ENCODE measurements around the gene FAM149A.

FAM149A gene

GRCh38 chr4:186078981-186079638 lies 25.4 kb upstream of the FAM149A start:
- H3K9me2 ChIP-seq (replicated peaks; ENCODE audit: insufficient read depth, low read length), result no peaks in the 10 kb centered on the region
- no peaks in the 10 kb centered on the region for H3K27me3 ChIP-seq (ENCODE audit: low read length)
- H3K4me3 ChIP-seq (ENCODE audit: insufficient read depth, low read length, poor library complexity, severe bottlenecking), result no peak overlapping the region
- TF ChIP-seq CTCF (IDR thresholded peaks at IDR 0.05; ENCODE audit: insufficient read depth, low read length, poor library complexity, severe bottlenecking) (no peak), EZH2phosphoT487 (conservative IDR thresholded peaks at IDR 0.05; ENCODE audit: low read length) (no peak)
- no peaks in the 10 kb centered on the region for H3K36me3 ChIP-seq (ENCODE audit: low read length)
- no peak overlapping the region for H3K4me2 ChIP-seq (ENCODE audit: low read depth, low read length, poor library complexity, severe bottlenecking)
- no peak overlapping the region for H2AFZ ChIP-seq (ENCODE audit: low read depth, low read length, severe bottlenecking)
- no peaks in the 10 kb centered on the region for H3F3A ChIP-seq (ENCODE audit: insufficient read depth)
- H3K27ac ChIP-seq (ENCODE audit: low read depth, low read length), result no peak overlapping the region
- H3K9ac ChIP-seq (ENCODE audit: low read length), result no peak overlapping the region
- no peaks in the 10 kb centered on the region for H3K79me2 ChIP-seq (ENCODE audit: insufficient read depth, low read length)
- no peaks in the 10 kb centered on the region for H4K20me1 ChIP-seq (ENCODE audit: low read depth, low read length)
- no peaks in the 10 kb centered on the region for H3K9me3 ChIP-seq (ENCODE audit: insufficient read depth, low read length)

- no peaks in the 10 kb centered on the region for H3K27me3 ChIP-seq (ENCODE audit: low read length)
- H4K20me1 ChIP-seq (ENCODE audit: low read depth, low read length), result no peaks in the 10 kb centered on the region
- no peaks in the 10 kb centered on the region for H3F3A ChIP-seq (ENCODE audit: insufficient read depth)
- H3K27ac ChIP-seq (ENCODE audit: low read depth, low read length), result no peak overlapping the region
- H3K9me2 ChIP-seq (replicated peaks; ENCODE audit: insufficient read depth, low read length), result no peaks in the 10 kb centered on the region
- H3K79me2 ChIP-seq (ENCODE audit: insufficient read depth, low read length), result no peaks in the 10 kb centered on the region
- H3K36me3 ChIP-seq (ENCODE audit: low read length), result no peaks in the 10 kb centered on the region
- no peak overlapping the region for H3K4me3 ChIP-seq (ENCODE audit: insufficient read depth, low read length, poor library complexity, severe bottlenecking)
- no peak overlapping the region for H3K9ac ChIP-seq (ENCODE audit: low read length)
- H2AFZ ChIP-seq (ENCODE audit: low read depth, low read length, severe bottlenecking), result no peak overlapping the region
- no peak for TF ChIP-seq EZH2phosphoT487 (conservative IDR thresholded peaks at IDR 0.05; ENCODE audit: low read length)
- TF ChIP-seq CTCF (IDR thresholded peaks at IDR 0.05; ENCODE audit: insufficient read depth, low read length, poor library complexity, severe bottlenecking), result no peak
- no peaks in the 10 kb centered on the region for H3K9me3 ChIP-seq (ENCODE audit: insufficient read depth, low read length)
- no peak overlapping the region for H3K4me2 ChIP-seq (ENCODE audit: low read depth, low read length, poor library complexity, severe bottlenecking)
These were observed 24.8 kb upstream of the FAM149A start for GRCh38 chr4:186079694-186080093.

GRCh38 chr4:186081202-186081807 lies 23.2 kb upstream of the FAM149A start:
- Histone ChIP-seq H3K9me3 (ENCODE audit: insufficient read depth, low read length) (no peaks in the 10 kb centered on the region), H4K20me1 (ENCODE audit: low read depth, low read length) (no peaks in the 10 kb centered on the region), H3K9ac (ENCODE audit: low read length) (no peak overlapping the region), H3K4me2 (ENCODE audit: low read depth, low read length, poor library complexity, severe bottlenecking) (no peak overlapping the region), H3K27me3 (ENCODE audit: low read length) (no peaks in the 10 kb centered on the region), H3K36me3 (ENCODE audit: low read length) (no peaks in the 10 kb centered on the region), H2AFZ (ENCODE audit: low read depth, low read length, severe bottlenecking) (no peak overlapping the region), H3K4me3 (ENCODE audit: insufficient read depth, low read length, poor library complexity, severe bottlenecking) (no peak overlapping the region), H3K79me2 (ENCODE audit: insufficient read depth, low read length) (no peaks in the 10 kb centered on the region), H3K9me2 (replicated peaks; ENCODE audit: insufficient read depth, low read length) (no peaks in the 10 kb centered on the region), H3F3A (ENCODE audit: insufficient read depth) (no peaks in the 10 kb centered on the region), H3K27ac (ENCODE audit: low read depth, low read length) (no peak overlapping the region)
- TF ChIP-seq EZH2phosphoT487 (conservative IDR thresholded peaks at IDR 0.05; ENCODE audit: low read length), result no peak
- TF ChIP-seq CTCF (IDR thresholded peaks at IDR 0.05; ENCODE audit: insufficient read depth, low read length, poor library complexity, severe bottlenecking), result no peak
